Central memory CD8-positive, alpha-beta T cell (primary cell): Measurements from ENCODE around the gene CRY1.
"Not testable (repeated sequence)": the region's sequence is repeated elsewhere in the genome, so short reads cannot be mapped to it uniquely, and the experiment has no call there.

ENCODE experiments used
- ATAC-seq: fragments of 150-1000 bp; cut with Tn5 transposase; replicated peaks from 2 replicates; pipeline ENCODE4 v1.10.0; 2022; ENCODE audit warnings: mild to moderate bottlenecking, moderate FRiP score, moderate number of reproducible peaks; ENCODE audit not compliant: poor library complexity, severe bottlenecking; ENCODE audit errors: extremely low read depth
- DNase-seq, 2 donors: peaks; one replicate each; pipeline ENCODE4 v3.0.0; 2021; ENCODE audit warnings: low spot score in 2 of 2
- H3K27ac Mint-ChIP-seq: one replicate; pipeline ENCODE4 v1.8.0; 2022; ENCODE audit warnings: low read depth, mild to moderate bottlenecking, moderate library complexity, mixed read lengths
- H3K27me3 Mint-ChIP-seq: one replicate; pipeline ENCODE4 v1.8.0; 2022; ENCODE audit warnings: mixed read lengths
- H3K36me3 Mint-ChIP-seq: one replicate; pipeline ENCODE4 v1.8.0; 2022; ENCODE audit warnings: mild to moderate bottlenecking, moderate library complexity, mixed read lengths; ENCODE audit not compliant: insufficient read depth
- H3K4me1 Mint-ChIP-seq: one replicate; pipeline ENCODE4 v1.8.0; 2022; ENCODE audit warnings: mixed read lengths
- H3K4me3 Mint-ChIP-seq: one replicate; pipeline ENCODE4 v1.8.0; 2022; ENCODE audit warnings: mild to moderate bottlenecking, moderate library complexity, mixed read lengths
- H3K9me3 Mint-ChIP-seq: one replicate; pipeline ENCODE4 v1.8.0; 2022; ENCODE audit warnings: mixed read lengths

The CRY1 gene

GRCh38 chr12:107033758-107034739 lies 59.3 kb downstream of the CRY1 start:
- peaks cover 35% of the 10 kb centered on the region for H3K4me1 Mint-ChIP-seq

GRCh38 chr12:107032266-107032665 lies 61.1 kb downstream of the CRY1 start:
- no peak overlapping the region for H3K27ac Mint-ChIP-seq
- H3K27me3 Mint-ChIP-seq = no peaks in the 10 kb centered on the region
- no peaks in the 10 kb centered on the region for H3K9me3 Mint-ChIP-seq
- peaks cover 15% of the 10 kb centered on the region for H3K36me3 Mint-ChIP-seq
- ATAC-seq = no peak
- peaks cover 44% of the 10 kb centered on the region for H3K4me1 Mint-ChIP-seq
- H3K4me3 Mint-ChIP-seq = no peak overlapping the region
- DNase-seq = no peak

More at GRCh38 chr12:107033758-107034739, 59.3 kb downstream of the CRY1 start:
- H3K9me3 Mint-ChIP-seq = no peaks in the 10 kb centered on the region
- ATAC-seq = no peak
- no peak for DNase-seq
- H3K27me3 Mint-ChIP-seq = no peaks in the 10 kb centered on the region
- H3K36me3 Mint-ChIP-seq = peaks cover 11% of the 10 kb centered on the region
- H3K4me3 Mint-ChIP-seq = no peak overlapping the region
- no peak overlapping the region for H3K27ac Mint-ChIP-seq

GRCh38 chr12:107031061-107031460 lies 62.3 kb downstream of the CRY1 start:
- H3K27me3 Mint-ChIP-seq = no peaks in the 10 kb centered on the region
- no peak for ATAC-seq
- H3K4me3 Mint-ChIP-seq = no peak overlapping the region
- DNase-seq = no peak
- H3K36me3 Mint-ChIP-seq = peaks cover 12% of the 10 kb centered on the region
- H3K9me3 Mint-ChIP-seq = no peaks in the 10 kb centered on the region
- H3K27ac Mint-ChIP-seq = peak overlapping the region; percentile 25
- H3K4me1 Mint-ChIP-seq = peaks cover 42% of the 10 kb centered on the region

- peak overlapping the region; percentile 25 for H3K27ac Mint-ChIP-seq
- DNase-seq (no peak), ATAC-seq (no peak)
- peaks cover 37% of the 10 kb centered on the region for H3K4me1 Mint-ChIP-seq
- H3K27me3 Mint-ChIP-seq = no peaks in the 10 kb centered on the region
- no peak overlapping the region for H3K4me3 Mint-ChIP-seq
- no peaks in the 10 kb centered on the region for H3K9me3 Mint-ChIP-seq
- H3K36me3 Mint-ChIP-seq = peaks cover 8% of the 10 kb centered on the region
Observed at GRCh38 chr12:107029081-107029480, 64.3 kb downstream of the CRY1 start.

GRCh38 chr12:107027636-107028053 lies 65.7 kb downstream of the CRY1 start:
- Mint-ChIP-seq H3K36me3 (peaks cover 9% of the 10 kb centered on the region), H3K9me3 (no peaks in the 10 kb centered on the region), H3K27ac (peak overlapping the region; percentile 98), H3K27me3 (no peaks in the 10 kb centered on the region), H3K4me3 (peak overlapping the region; percentile 52), H3K4me1 (peaks cover 33% of the 10 kb centered on the region)
- DNase-seq (no peak), ATAC-seq (peak; percentile 98)

- Mint-ChIP-seq H3K36me3 (peaks cover 7% of the 10 kb centered on the region), H3K4me1 (peaks cover 33% of the 10 kb centered on the region), H3K4me3 (peak overlapping the region; percentile 52), H3K27ac (peak overlapping the region; percentile 98), H3K27me3 (no peaks in the 10 kb centered on the region), H3K9me3 (no peaks in the 10 kb centered on the region)
- ATAC-seq (peak; percentile 39), DNase-seq (no peak)
Observed at GRCh38 chr12:107026806-107027635, 66.3 kb downstream of the CRY1 start.

GRCh38 chr12:107026356-107026755 lies 67.0 kb downstream of the CRY1 start:
- Mint-ChIP-seq H3K4me1 (peaks cover 28% of the 10 kb centered on the region), H3K27ac (peak overlapping the region; percentile 98)
- not testable (repeated sequence) for H3K9me3 Mint-ChIP-seq, H3K4me3 Mint-ChIP-seq, DNase-seq, ATAC-seq, H3K27me3 Mint-ChIP-seq, H3K36me3 Mint-ChIP-seq

- no peak for DNase-seq
- H3K27ac Mint-ChIP-seq = peak overlapping the region; percentile 98
- no peaks in the 10 kb centered on the region for H3K27me3 Mint-ChIP-seq
- H3K36me3 Mint-ChIP-seq = peaks cover 11% of the 10 kb centered on the region
- H3K4me3 Mint-ChIP-seq = no peak overlapping the region
- peaks cover 21% of the 10 kb centered on the region for H3K4me1 Mint-ChIP-seq
- no peaks in the 10 kb centered on the region for H3K9me3 Mint-ChIP-seq
- no peak for ATAC-seq
Observed at GRCh38 chr12:107025671-107026070, 67.7 kb downstream of the CRY1 start.

GRCh38 chr12:107019546-107019945 lies 73.8 kb downstream of the CRY1 start:
- Mint-ChIP-seq H3K4me3 (no peak overlapping the region), H3K27ac (no peak overlapping the region), H3K36me3 (peaks cover 12% of the 10 kb centered on the region), H3K9me3 (no peaks in the 10 kb centered on the region), H3K27me3 (no peaks in the 10 kb centered on the region), H3K4me1 (no peaks in the 10 kb centered on the region)
- ATAC-seq (no peak), DNase-seq (no peak)

- Mint-ChIP-seq H3K27ac (no peak overlapping the region), H3K9me3 (no peaks in the 10 kb centered on the region), H3K27me3 (no peaks in the 10 kb centered on the region), H3K4me1 (no peaks in the 10 kb centered on the region), H3K4me3 (no peak overlapping the region), H3K36me3 (peaks cover 11% of the 10 kb centered on the region)
- ATAC-seq (no peak), DNase-seq (no peak)
Observed at GRCh38 chr12:107017042-107017441, 76.3 kb downstream of the CRY1 start.

GRCh38 chr12:107014055-107014454 lies 79.3 kb downstream of the CRY1 start:
- Mint-ChIP-seq H3K27ac (no peak overlapping the region), H3K36me3 (peaks cover 7% of the 10 kb centered on the region), H3K4me1 (no peaks in the 10 kb centered on the region), H3K9me3 (no peaks in the 10 kb centered on the region), H3K4me3 (no peak overlapping the region), H3K27me3 (no peaks in the 10 kb centered on the region)
- DNase-seq (no peak), ATAC-seq (no peak)

GRCh38 chr12:107012736-107013425 lies 80.5 kb downstream of the CRY1 start:
- peaks cover 9% of the 10 kb centered on the region for H3K36me3 Mint-ChIP-seq
- no peak overlapping the region for H3K4me3 Mint-ChIP-seq
- ATAC-seq (no peak), DNase-seq (no peak)
- no peaks in the 10 kb centered on the region for H3K4me1 Mint-ChIP-seq
- no peak overlapping the region for H3K27ac Mint-ChIP-seq
- no peaks in the 10 kb centered on the region for H3K27me3 Mint-ChIP-seq
- no peaks in the 10 kb centered on the region for H3K9me3 Mint-ChIP-seq
